HG03469 (cell line): ENCODE data around the gene C9orf50.
"Not testable (repeated sequence)": the region's sequence is repeated elsewhere in the genome, so short reads cannot be mapped to it uniquely, and the experiment has no call there.

Source experiments
- ATAC-seq: cut with Tn5 transposase; IDR thresholded peaks from one replicate; pipeline ENCODE4 v1.9.1; 2021; ENCODE audit warnings: mild to moderate bottlenecking, moderate library complexity, moderate number of reproducible peaks; ENCODE audit not compliant: unreplicated experiment

C9orf50 gene

GRCh38 chr9:129595311-129595741, 25.6 kb downstream of the C9orf50 start:
- no peak for ATAC-seq

DNA sequence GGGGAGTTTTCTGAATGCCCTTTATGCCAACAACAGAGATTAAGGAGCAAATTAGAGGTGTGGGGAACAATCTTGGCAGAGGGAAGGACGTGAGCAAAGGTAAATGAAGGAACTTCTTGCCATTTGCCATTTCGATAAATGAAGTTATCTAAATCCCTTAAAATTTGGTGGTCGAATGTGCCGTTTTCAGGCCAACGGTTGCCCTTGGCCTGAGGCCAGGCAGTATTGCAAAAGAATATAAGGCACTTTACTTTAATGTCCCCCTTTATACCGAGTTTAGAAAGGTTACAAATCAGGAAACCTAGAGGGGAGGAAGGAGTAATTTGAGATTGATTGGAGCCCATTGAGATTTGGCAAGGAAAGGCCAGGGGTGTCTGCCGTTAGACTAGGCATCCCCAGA, 26.3 kb downstream of the C9orf50 start:
- ATAC-seq: no peak

DNA sequence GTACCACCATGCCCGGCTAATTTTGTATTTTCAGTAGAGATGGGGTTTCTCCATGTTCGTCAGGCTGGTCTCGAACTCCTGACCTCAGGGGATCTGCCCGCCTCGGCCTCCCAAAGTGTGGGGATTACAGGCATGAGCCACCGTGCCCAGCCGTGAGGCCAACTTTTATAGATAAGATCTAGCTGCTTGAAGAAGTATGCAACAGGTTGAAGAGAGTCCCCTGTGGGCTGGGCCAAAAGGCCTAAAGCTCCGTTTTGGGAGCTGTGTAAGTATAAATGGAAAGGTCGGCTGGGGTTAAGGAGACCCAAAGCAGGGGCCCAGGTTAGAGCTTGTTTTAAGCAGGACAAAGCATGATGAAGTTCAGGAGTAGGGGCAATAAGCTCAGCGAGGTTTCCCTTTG, 28.1 kb downstream of the C9orf50 start:
- ATAC-seq: not testable (repeated sequence)

DNA sequence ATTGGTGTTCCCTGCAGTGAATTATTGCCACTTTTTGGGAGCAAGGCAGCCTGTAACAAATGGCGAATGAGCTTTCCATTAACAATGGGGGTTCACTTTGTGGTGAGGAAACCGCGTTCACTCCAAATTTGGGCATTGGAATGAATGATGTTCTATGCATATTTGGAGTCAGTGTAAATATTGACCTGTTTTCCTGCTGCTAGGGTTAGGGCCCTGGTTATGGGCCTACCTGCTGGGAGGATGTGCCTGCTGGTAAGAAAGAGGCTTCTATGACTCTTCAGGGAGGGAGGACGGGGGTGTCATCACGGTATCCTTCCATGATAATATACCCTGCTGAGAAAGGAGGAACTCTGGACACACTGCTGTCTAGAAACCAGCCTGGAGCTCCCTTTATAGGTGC, 29.0 kb downstream of the C9orf50 start:
- no peak for ATAC-seq

GRCh38 chr9:129590466-129590865, 30.4 kb downstream of the C9orf50 start:
- no peak for ATAC-seq

- no peak for ATAC-seq
Observed at GRCh38 chr9:129587487-129588262, 33.2 kb downstream of the C9orf50 start.

- ATAC-seq: no peak
Observed at GRCh38 chr9:129586685-129587084, 34.2 kb downstream of the C9orf50 start.

DNA sequence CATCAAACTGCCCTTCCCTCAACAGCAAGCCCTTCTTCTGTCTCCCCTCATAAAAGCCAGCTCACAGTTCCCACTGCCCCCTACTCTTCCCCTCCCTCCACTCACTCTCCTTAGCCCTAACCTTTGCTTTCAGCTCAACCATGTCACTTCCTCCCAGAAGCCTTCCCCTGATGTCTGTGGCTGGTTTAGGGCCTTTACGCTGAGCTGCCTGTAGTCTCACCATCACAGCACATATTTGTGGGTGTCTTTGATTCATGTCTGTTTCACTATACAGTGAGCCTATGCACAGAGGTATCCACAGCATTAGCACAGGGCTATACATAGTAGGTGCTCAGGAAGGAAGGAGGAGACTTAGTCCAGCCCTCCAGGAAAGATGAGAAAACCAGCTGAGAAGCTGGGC, 34.7 kb downstream of the C9orf50 start:
- ATAC-seq: no peak

DNA sequence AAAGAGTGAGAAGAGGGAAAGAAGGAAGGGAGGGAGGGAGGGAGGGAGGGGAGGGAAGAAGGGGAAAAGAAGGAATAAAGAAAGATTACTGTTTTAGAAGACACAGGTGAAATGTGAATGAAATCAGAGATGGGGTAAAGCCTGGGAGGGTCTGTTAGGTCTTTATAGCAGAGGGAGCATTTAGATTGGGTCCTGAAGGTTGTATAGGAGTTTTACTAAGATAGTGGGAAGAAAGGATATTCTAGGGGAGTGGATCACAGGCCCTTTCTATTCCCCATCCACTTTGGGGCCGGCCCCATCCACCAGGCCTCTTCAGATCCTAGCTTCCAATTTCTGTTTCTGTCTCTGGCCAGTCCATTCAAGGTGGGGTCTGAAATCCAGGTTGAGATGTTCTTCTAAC, 35.5 kb downstream of the C9orf50 start:
- no peak for ATAC-seq

- ATAC-seq: no peak
Observed at GRCh38 chr9:129584136-129584535, 36.8 kb downstream of the C9orf50 start.

GRCh38 chr9:129583308-129584038, 37.4 kb downstream of the C9orf50 start:
- ATAC-seq: no peak

DNA sequence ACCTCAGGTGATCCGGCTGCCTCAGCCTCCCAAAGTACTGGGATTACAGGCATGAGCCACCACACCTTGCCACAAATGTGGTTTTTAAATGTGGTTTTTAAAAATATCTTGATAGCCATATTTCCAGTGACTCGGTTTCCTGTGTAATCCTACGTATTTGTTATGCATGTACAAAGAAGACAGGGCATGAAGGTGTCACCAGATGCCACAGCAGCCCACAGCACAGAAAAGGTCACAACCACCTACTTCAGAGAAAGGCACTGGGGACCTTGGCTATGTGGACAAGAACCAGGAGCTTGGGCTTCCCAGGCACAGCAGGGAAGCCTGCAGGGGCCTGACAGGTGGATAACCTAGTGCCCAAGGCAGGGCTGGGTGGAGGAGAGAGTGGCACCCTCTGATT, 38.0 kb downstream of the C9orf50 start:
- ATAC-seq: no peak

- ATAC-seq: no peak
Observed at GRCh38 chr9:129581505-129582189, 39.3 kb downstream of the C9orf50 start.

DNA sequence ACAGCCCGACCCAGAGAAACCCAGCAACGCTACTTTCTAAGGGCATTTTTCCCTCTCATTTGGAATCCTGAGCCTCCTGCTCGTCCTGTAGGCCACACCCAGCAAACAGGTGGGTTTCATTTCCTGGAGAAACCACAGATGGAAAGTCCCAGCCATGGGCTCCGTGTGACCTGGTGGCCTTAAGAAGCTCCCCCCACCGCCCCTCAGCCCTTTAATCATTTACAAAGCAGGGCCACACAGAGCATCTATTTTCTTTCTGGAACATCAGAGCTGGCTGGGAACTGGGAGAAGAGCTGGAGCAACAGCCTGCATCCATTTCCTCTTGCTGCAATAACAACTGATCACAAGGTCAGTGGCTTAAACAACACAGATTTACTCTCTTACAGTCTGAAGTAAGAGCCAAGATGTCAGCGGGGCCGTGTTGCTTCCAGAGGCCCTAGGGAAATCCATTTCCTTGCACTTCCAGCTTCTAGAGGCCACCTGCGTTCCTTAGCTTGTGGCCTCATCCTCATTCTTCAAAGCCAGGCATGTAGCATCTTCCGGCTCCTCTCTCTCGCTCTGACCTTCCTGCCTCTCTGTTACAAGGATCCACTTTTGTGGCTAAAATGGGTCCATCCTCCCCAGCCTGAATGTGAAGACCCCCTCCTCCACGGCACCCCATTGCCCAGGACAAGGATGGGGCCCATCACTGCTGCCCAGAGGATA, 40.5 kb downstream of the C9orf50 start:
- no peak for ATAC-seq

- no peak for ATAC-seq
Observed at GRCh38 chr9:129579294-129579693, 41.6 kb downstream of the C9orf50 start.

GRCh38 chr9:129576546-129577543, 44.1 kb downstream of the C9orf50 start:
- ATAC-seq: no peak

GRCh38 chr9:129575818-129576217, 45.1 kb downstream of the C9orf50 start:
- no peak for ATAC-seq

GRCh38 chr9:129574911-129575585, 45.9 kb downstream of the C9orf50 start:
- no peak for ATAC-seq

- no peak for ATAC-seq
Observed at GRCh38 chr9:129573977-129574376, 46.9 kb downstream of the C9orf50 start.
